Measurements from ENCODE around the gene RPN1.
A peak's percentile ranks its signal among the peaks of the same experiment; 100 is the strongest.

The RPN1 gene

GRCh38 chr3:128581566-128581965 lies 69.1 kb downstream of the RPN1 start:
- DNase-seq, result no peak

- DNase-seq, result no peak
Measured at GRCh38 chr3:128579927-128580326, 70.7 kb downstream of the RPN1 start.

GRCh38 chr3:128578346-128578745 lies 72.3 kb downstream of the RPN1 start:
- no peak for DNase-seq

- DNase-seq, result peak in 1 of 51 donors; percentile 9
Measured at GRCh38 chr3:128577711-128578110, 72.9 kb downstream of the RPN1 start.

- no peak for DNase-seq
Measured at GRCh38 chr3:128576290-128576689, 74.3 kb downstream of the RPN1 start.

GRCh38 chr3:128575777-128576176 lies 74.8 kb downstream of the RPN1 start:
- DNase-seq, result no peak

- no peak for DNase-seq
Measured at GRCh38 chr3:128573707-128574162, 76.9 kb downstream of the RPN1 start.

GRCh38 chr3:128573160-128573559 lies 77.5 kb downstream of the RPN1 start:
- DNase-seq, result no peak

GRCh38 chr3:128572644-128573105 lies 77.9 kb downstream of the RPN1 start:
- no peak for DNase-seq

- DNase-seq, result no peak
Measured at GRCh38 chr3:128572013-128572412, 78.6 kb downstream of the RPN1 start.

Measured in hypothalamus (tissue), 51 donors.